SK-N-SH (cell line): ENCODE results near the gene BOLL.

Experiments
- FOSL2 ChIP-seq: IDR thresholded peaks from 2 replicates; pipeline ENCODE4 v1.4.0; 2012; ENCODE audit warnings: low read depth, mild to moderate bottlenecking, moderate library complexity, borderline replicate concordance
- MAX ChIP-seq: IDR thresholded peaks from 2 replicates; pipeline ENCODE4 v1.4.0; 2012; ENCODE audit warnings: low read depth
- RFX5 ChIP-seq: IDR thresholded peaks from 2 replicates; pipeline ENCODE4 v1.6.1; 2012; ENCODE audit warnings: mild to moderate bottlenecking, improper control_type of control experiment, low read length
- SIN3A ChIP-seq: IDR thresholded peaks from 2 replicates; pipeline ENCODE4 v1.6.1; 2012; ENCODE audit warnings: low read depth, mild to moderate bottlenecking, low read length, moderate library complexity, borderline replicate concordance
- TAF1 ChIP-seq: IDR thresholded peaks from 2 replicates; pipeline ENCODE4 v1.6.1; 2012; ENCODE audit warnings: low read depth, mild to moderate bottlenecking, low read length, moderate library complexity, borderline replicate concordance
- USF2 ChIP-seq: fragments of 150-350 bp; IDR thresholded peaks from 2 replicates; pipeline ENCODE4 v1.6.1; 2017; ENCODE audit warnings: antibody characterized with exemption, low read length, low read depth, borderline replicate concordance
- YY1 ChIP-seq: IDR thresholded peaks from 2 replicates; pipeline ENCODE4 v1.4.0; 2012; ENCODE audit warnings: low read depth, mild to moderate bottlenecking
- TF ChIP-seq, protein P1 (sequence below): fragments of 200-600 bp; sonication (generic); IDR thresholded peaks from 2 replicates; pipeline ENCODE4 v1.6.1; 2017; ENCODE audit warnings: antibody characterized with exemption, mild to moderate bottlenecking, moderate library complexity

GRCh38 chr2:197700960-197701359 is 84.2 kb downstream of the BOLL start:
- TF ChIP-seq TAF1 = no peak
- TF ChIP-seq USF2 = no peak
- no peak for TF ChIP-seq RFX5
- TF ChIP-seq MAX = no peak
- TF ChIP-seq, protein P1, sequence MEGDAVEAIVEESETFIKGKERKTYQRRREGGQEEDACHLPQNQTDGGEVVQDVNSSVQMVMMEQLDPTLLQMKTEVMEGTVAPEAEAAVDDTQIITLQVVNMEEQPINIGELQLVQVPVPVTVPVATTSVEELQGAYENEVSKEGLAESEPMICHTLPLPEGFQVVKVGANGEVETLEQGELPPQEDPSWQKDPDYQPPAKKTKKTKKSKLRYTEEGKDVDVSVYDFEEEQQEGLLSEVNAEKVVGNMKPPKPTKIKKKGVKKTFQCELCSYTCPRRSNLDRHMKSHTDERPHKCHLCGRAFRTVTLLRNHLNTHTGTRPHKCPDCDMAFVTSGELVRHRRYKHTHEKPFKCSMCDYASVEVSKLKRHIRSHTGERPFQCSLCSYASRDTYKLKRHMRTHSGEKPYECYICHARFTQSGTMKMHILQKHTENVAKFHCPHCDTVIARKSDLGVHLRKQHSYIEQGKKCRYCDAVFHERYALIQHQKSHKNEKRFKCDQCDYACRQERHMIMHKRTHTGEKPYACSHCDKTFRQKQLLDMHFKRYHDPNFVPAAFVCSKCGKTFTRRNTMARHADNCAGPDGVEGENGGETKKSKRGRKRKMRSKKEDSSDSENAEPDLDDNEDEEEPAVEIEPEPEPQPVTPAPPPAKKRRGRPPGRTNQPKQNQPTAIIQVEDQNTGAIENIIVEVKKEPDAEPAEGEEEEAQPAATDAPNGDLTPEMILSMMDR = no peak
- TF ChIP-seq YY1 = no peak
- no peak for TF ChIP-seq SIN3A
- TF ChIP-seq FOSL2 = no peak
